Measurements from ENCODE around the gene MAP3K7. TPM values are rescaled to one million over a fixed set of nuclear protein-coding genes. Genes with fewer than 3 reads are reported as not detected.
A peak's percentile ranks its signal among the peaks of the same experiment; 100 is the strongest.

MAP3K7 gene
- total and polyA plus RNA-seq, 2 experiments from 2014 or later, result 33.2 to 47.1 TPM

DNA sequence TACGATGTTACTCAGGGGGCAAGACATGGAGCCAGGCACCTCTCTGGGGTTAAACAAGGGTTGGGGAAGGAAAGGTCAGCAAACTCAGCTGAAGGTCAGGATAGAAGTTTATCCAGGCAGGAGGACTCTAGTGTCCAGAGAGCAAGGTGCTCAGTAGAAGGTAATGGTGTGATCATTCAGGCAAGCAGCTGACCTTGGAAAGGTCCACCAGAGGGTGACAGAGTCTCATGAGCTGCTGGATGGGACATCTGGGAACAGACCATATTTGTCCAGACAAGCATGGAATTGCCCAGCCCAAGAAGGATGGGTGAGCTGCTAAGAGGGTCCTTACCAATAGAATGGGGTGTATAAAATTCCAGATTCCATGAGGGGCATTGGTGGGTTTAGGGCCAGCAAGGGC is 89.5 kb downstream of the MAP3K7 start (continued):
- TF ChIP-seq, protein P1, sequence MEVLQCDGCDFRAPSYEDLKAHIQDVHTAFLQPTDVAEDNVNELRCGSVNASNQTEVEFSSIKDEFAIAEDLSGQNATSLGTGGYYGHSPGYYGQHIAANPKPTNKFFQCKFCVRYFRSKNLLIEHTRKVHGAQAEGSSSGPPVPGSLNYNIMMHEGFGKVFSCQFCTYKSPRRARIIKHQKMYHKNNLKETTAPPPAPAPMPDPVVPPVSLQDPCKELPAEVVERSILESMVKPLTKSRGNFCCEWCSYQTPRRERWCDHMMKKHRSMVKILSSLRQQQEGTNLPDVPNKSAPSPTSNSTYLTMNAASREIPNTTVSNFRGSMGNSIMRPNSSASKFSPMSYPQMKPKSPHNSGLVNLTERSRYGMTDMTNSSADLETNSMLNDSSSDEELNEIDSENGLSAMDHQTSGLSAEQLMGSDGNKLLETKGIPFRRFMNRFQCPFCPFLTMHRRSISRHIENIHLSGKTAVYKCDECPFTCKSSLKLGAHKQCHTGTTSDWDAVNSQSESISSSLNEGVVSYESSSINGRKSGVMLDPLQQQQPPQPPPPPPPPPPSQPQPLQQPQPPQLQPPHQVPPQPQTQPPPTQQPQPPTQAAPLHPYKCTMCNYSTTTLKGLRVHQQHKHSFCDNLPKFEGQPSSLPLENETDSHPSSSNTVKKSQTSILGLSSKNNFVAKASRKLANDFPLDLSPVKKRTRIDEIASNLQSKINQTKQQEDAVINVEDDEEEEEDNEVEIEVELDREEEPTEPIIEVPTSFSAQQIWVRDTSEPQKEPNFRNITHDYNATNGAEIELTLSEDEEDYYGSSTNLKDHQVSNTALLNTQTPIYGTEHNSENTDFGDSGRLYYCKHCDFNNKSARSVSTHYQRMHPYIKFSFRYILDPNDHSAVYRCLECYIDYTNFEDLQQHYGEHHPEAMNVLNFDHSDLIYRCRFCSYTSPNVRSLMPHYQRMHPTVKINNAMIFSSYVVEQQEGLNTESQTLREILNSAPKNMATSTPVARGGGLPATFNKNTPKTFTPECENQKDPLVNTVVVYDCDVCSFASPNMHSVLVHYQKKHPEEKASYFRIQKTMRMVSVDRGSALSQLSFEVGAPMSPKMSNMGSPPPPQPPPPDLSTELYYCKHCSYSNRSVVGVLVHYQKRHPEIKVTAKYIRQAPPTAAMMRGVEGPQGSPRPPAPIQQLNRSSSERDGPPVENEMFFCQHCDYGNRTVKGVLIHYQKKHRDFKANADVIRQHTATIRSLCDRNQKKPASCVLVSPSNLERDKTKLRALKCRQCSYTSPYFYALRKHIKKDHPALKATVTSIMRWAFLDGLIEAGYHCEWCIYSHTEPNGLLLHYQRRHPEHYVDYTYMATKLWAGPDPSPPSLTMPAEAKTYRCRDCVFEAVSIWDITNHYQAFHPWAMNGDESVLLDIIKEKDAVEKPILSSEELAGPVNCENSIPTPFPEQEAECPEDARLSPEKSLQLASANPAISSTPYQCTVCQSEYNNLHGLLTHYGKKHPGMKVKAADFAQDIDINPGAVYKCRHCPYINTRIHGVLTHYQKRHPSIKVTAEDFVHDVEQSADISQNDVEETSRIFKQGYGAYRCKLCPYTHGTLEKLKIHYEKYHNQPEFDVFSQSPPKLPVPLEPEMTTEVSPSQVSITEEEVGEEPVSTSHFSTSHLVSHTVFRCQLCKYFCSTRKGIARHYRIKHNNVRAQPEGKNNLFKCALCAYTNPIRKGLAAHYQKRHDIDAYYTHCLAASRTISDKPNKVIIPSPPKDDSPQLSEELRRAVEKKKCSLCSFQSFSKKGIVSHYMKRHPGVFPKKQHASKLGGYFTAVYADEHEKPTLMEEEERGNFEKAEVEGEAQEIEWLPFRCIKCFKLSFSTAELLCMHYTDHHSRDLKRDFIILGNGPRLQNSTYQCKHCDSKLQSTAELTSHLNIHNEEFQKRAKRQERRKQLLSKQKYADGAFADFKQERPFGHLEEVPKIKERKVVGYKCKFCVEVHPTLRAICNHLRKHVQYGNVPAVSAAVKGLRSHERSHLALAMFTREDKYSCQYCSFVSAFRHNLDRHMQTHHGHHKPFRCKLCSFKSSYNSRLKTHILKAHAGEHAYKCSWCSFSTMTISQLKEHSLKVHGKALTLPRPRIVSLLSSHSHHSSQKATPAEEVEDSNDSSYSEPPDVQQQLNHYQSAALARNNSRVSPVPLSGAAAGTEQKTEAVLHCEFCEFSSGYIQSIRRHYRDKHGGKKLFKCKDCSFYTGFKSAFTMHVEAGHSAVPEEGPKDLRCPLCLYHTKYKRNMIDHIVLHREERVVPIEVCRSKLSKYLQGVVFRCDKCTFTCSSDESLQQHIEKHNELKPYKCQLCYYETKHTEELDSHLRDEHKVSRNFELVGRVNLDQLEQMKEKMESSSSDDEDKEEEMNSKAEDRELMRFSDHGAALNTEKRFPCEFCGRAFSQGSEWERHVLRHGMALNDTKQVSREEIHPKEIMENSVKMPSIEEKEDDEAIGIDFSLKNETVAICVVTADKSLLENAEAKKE (CRISPR knock-in tag; IDR thresholded peaks at IDR 0.05), result no peak

DNA sequence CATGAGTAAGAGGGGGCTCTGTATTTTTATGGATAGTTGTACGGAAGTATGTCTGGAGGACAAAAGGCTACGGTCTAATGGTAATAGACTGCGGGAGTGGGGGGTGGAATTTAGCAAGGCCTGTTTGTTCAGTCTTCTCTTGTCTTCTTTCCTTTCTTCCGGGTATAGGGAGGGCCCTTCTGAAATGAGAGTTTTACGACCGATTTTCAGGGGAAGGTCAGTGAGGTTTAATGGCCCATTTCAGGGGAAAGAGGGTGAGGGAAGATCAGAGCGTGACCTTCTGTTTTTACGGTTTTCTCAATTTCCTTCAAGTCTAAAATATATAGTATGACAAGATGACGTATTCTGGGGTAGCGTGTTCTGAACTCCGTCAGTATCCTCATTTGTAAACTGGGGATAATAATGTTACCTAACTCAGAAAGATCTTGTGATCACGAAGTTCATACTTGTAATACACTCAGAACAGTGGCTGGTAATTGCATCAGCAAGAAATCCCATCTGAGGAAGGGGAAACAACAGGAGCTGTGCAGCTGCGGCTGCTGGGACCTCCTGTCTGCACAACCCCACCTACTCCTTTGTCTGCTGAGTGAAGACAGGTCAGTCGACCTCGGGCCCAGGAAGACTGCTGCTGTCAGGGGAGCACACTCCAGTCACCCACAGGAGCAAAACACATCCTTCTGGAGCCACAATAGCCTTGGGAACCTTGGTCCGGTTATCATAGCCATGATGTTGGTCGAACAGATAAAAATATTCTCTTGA is 90.4 kb downstream of the MAP3K7 start:
- H3K4me1 Mint-ChIP-seq, result peaks cover 61% of the 10 kb centered on the region
- H3F3A ChIP-seq (replicated peaks; ENCODE audit: low read depth), result 0 out of 2 replicates have a peak, but pooled peaks cover 2% of the 10 kb centered on the region
- TF ChIP-seq NANOG (IDR thresholded peaks at IDR 0.05; ENCODE audit: borderline replicate concordance) (no peak), ZNF114 (CRISPR knock-in tag; IDR thresholded peaks at IDR 0.05) (no peak), EZH2 (IDR thresholded peaks at IDR 0.05; ENCODE audit: low read depth, unreplicated experiment) (no peak), POLR2AphosphoS5 (IDR thresholded peaks at IDR 0.05; ENCODE audit: low read depth) (no peak)
- TF ChIP-seq, protein P1 (CRISPR knock-in tag; IDR thresholded peaks at IDR 0.05), result no peak

More for the DNA sequence above, 90.4 kb downstream of the MAP3K7 start:
- H3K4me3 Mint-ChIP-seq, result no peak overlapping the region
- Histone ChIP-seq H3K4me1 (ENCODE audit: insufficient read depth) (peaks cover 31% of the 10 kb centered on the region), H3K9me2 (ENCODE audit: insufficient read depth) (no peaks in the 10 kb centered on the region), H3K4me3 (no peak overlapping the region), H4K20me1 (replicated peaks; ENCODE audit: insufficient read depth) (no peaks in the 10 kb centered on the region), H3K4me2 (peak overlapping the region; percentile 46), H3K36me3 (ENCODE audit: insufficient read depth) (no peaks in the 10 kb centered on the region), H3K27ac (ENCODE audit: low read depth) (peak overlapping the region; percentile 90), H3K27me3 (ENCODE audit: insufficient read depth) (no peaks in the 10 kb centered on the region), H3K79me2 (replicated peaks; ENCODE audit: insufficient read depth) (no peaks in the 10 kb centered on the region), H2AFZ (no peak overlapping the region)
- peak overlapping the region; percentile 51 for H3K27ac Mint-ChIP-seq
- peaks cover 3% of the 10 kb centered on the region; the same call in 1 of the 3 replicates for H3K36me3 Mint-ChIP-seq (ENCODE audit: low read depth)
- DNase-seq (ENCODE audit: low spot score) (peak; percentile 41), ATAC-seq (peak; percentile 17)
- H3K27me3 Mint-ChIP-seq (ENCODE audit: insufficient read depth, low read depth, poor library complexity), result peaks cover 8% of the 10 kb centered on the region
- H3K9me3 Mint-ChIP-seq, result peaks cover 2% of the 10 kb centered on the region; the same call in 2 of the 3 replicates

Data from GM23338 (cell line).